ENCODE measurements around the gene GTPBP4.

GTPBP4 gene

DNA sequence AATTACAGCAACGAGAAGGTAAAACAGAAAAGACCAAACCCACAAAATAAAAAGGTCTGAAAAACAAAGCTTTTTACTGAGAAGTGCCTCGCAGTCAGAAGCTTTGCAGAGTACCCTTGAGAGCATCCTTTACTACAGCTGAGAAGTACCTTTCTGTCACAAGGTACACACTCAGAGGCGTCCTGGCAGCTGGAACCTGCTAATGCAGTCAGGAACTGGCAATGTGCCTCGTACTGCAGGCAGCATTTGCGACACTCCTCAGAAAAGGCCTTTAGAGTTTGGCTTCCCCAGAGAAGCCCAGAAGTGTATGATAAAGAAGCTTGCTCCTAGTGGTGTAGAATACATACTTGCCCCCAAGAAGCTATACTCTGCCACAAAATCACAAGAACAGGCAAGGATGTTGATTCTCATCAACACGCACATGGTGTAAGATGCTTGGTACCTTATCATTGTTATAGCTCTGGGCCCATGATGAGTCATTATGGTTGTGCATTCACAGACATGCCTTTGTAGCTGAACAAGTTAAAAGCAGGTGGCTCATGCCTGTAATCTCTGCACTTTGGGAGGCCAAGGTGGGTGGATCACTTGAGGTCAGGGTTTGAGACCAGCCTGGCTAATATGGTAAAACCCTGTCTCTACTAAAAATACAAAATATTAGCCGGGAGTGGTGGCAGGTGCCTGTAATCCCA lies 2.0 kb upstream of the GTPBP4 start:
- Histone ChIP-seq H3K9me3 (ENCODE audit: insufficient read depth, low read length) (no peaks in the 10 kb centered on the region), H3K9ac (ENCODE audit: low read length) (no peak overlapping the region), H3K36me3 (replicated peaks; ENCODE audit: low read depth, low read length) (peaks cover 8% of the 10 kb centered on the region), H3K4me3 (ENCODE audit: low read length) (no peak overlapping the region), H3K79me2 (ENCODE audit: low read length) (peaks cover 42% of the 10 kb centered on the region), H2AFZ (ENCODE audit: low read depth, low read length) (no peak overlapping the region), H3K4me2 (ENCODE audit: low read length) (no peak overlapping the region), H3K27me3 (ENCODE audit: low read depth, low read length) (no peaks in the 10 kb centered on the region), H4K20me1 (ENCODE audit: insufficient read depth, low read length) (peaks cover 5% of the 10 kb centered on the region), H3K27ac (ENCODE audit: low read length) (no peak overlapping the region), H3K4me1 (ENCODE audit: low read length) (peaks cover 22% of the 10 kb centered on the region)
- TF ChIP-seq, protein P1, sequence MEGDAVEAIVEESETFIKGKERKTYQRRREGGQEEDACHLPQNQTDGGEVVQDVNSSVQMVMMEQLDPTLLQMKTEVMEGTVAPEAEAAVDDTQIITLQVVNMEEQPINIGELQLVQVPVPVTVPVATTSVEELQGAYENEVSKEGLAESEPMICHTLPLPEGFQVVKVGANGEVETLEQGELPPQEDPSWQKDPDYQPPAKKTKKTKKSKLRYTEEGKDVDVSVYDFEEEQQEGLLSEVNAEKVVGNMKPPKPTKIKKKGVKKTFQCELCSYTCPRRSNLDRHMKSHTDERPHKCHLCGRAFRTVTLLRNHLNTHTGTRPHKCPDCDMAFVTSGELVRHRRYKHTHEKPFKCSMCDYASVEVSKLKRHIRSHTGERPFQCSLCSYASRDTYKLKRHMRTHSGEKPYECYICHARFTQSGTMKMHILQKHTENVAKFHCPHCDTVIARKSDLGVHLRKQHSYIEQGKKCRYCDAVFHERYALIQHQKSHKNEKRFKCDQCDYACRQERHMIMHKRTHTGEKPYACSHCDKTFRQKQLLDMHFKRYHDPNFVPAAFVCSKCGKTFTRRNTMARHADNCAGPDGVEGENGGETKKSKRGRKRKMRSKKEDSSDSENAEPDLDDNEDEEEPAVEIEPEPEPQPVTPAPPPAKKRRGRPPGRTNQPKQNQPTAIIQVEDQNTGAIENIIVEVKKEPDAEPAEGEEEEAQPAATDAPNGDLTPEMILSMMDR (IDR thresholded peaks at IDR 0.05; ENCODE audit: low read depth, low read length), result no peak
- TF ChIP-seq EZH2phosphoT487 (IDR thresholded peaks at IDR 0.05; ENCODE audit: low read depth), result no peak

- Histone ChIP-seq H3K4me2 (ENCODE audit: low read length) (peak overlapping the region; percentile 98), H3K27ac (ENCODE audit: low read length) (no peak overlapping the region), H3K4me1 (ENCODE audit: low read length) (peaks cover 24% of the 10 kb centered on the region), H3K27me3 (ENCODE audit: low read depth, low read length) (no peaks in the 10 kb centered on the region), H4K20me1 (ENCODE audit: insufficient read depth, low read length) (peaks cover 5% of the 10 kb centered on the region), H3K9ac (ENCODE audit: low read length) (peak overlapping the region; percentile 97), H3K79me2 (ENCODE audit: low read length) (peaks cover 50% of the 10 kb centered on the region), H2AFZ (ENCODE audit: low read depth, low read length) (no peak overlapping the region), H3K9me3 (ENCODE audit: insufficient read depth, low read length) (no peaks in the 10 kb centered on the region), H3K4me3 (ENCODE audit: low read length) (peak overlapping the region; percentile 100), H3K36me3 (replicated peaks; ENCODE audit: low read depth, low read length) (peaks cover 10% of the 10 kb centered on the region)
- no peak for TF ChIP-seq EZH2phosphoT487 (IDR thresholded peaks at IDR 0.05; ENCODE audit: low read depth)
- TF ChIP-seq, protein P1 (IDR thresholded peaks at IDR 0.05; ENCODE audit: low read depth, low read length), result no peak
These were observed 1.2 kb upstream of the GTPBP4 start for GRCh38 chr10:986881-987619.

- Histone ChIP-seq H3K4me3 (ENCODE audit: low read length) (peak overlapping the region; percentile 100), H3K36me3 (replicated peaks; ENCODE audit: low read depth, low read length) (peaks cover 10% of the 10 kb centered on the region), H3K9ac (ENCODE audit: low read length) (peak overlapping the region; percentile 97), H3K27ac (ENCODE audit: low read length) (peak overlapping the region; percentile 45), H3K27me3 (ENCODE audit: low read depth, low read length) (no peaks in the 10 kb centered on the region), H3K79me2 (ENCODE audit: low read length) (peaks cover 55% of the 10 kb centered on the region), H3K4me1 (ENCODE audit: low read length) (peaks cover 28% of the 10 kb centered on the region), H3K9me3 (ENCODE audit: insufficient read depth, low read length) (no peaks in the 10 kb centered on the region), H4K20me1 (ENCODE audit: insufficient read depth, low read length) (peaks cover 9% of the 10 kb centered on the region), H3K4me2 (ENCODE audit: low read length) (peak overlapping the region; percentile 98), H2AFZ (ENCODE audit: low read depth, low read length) (peak overlapping the region; percentile 81; the same call in 1 of the 2 replicates)
- no peak for TF ChIP-seq EZH2phosphoT487 (IDR thresholded peaks at IDR 0.05; ENCODE audit: low read depth)
- TF ChIP-seq, protein P1 (IDR thresholded peaks at IDR 0.05; ENCODE audit: low read depth, low read length), result no peak
These were observed 689 bp upstream of the GTPBP4 start for GRCh38 chr10:987620-987869.

Measured in OCI-LY3 (cell line).